RWPE2 (cell line): Measurements from ENCODE around the gene EME1.
A peak's percentile ranks its signal among the peaks of the same experiment; 100 is the strongest.

ENCODE experiments used
- ATAC-seq: fragments of 200-7000 bp; cut with Tn5 transposase; 3 replicates; pipeline ENCODE4 v1.9.1; 2021; ENCODE audit warnings: low read depth
- DNase-seq: peaks from one replicate; pipeline ENCODE4 v3.0.0-alpha.2; 2020; ENCODE audit warnings: low spot score
- H3K27ac ChIP-seq: fragments of 450-650 bp; 2 replicates; pipeline ENCODE4 v1.5.1; 2017; ENCODE audit warnings: mild to moderate bottlenecking; ENCODE audit not compliant: poor library complexity, severe bottlenecking
- H3K27me3 ChIP-seq: fragments of 250-450 bp; sonication (Bioruptor Pico); 2 replicates; pipeline ENCODE4 v1.5.1; 2021; ENCODE audit warnings: mild to moderate bottlenecking, moderate library complexity; ENCODE audit not compliant: insufficient read depth, poor library complexity, severe bottlenecking
- H3K36me3 ChIP-seq: fragments of 250-450 bp; sonication (Bioruptor Pico); 2 replicates; pipeline ENCODE4 v1.5.1; 2020; ENCODE audit warnings: low read depth, mild to moderate bottlenecking, moderate library complexity
- H3K4me1 ChIP-seq: fragments of 250-450 bp; sonication (Bioruptor Pico); 2 replicates; pipeline ENCODE4 v1.5.1; 2021; ENCODE audit warnings: mild to moderate bottlenecking, moderate library complexity; ENCODE audit not compliant: insufficient read depth, poor library complexity, severe bottlenecking
- H3K4me3 ChIP-seq: fragments of 250-450 bp; sonication (Bioruptor Pico); 2 replicates; pipeline ENCODE4 v1.5.1; 2021; ENCODE audit warnings: mild to moderate bottlenecking, moderate library complexity; ENCODE audit not compliant: severe bottlenecking
- H3K9me3 ChIP-seq: fragments of 250-450 bp; sonication (Bioruptor Pico); 2 replicates; pipeline ENCODE4 v1.5.1; 2021; ENCODE audit warnings: mild to moderate bottlenecking, moderate library complexity; ENCODE audit not compliant: severe bottlenecking
- TF ChIP-seq, protein P1 (sequence below): fragments of 450-650 bp; IDR thresholded peaks from one replicate; pipeline ENCODE4 v1.5.1; 2017; ENCODE audit warnings: mild to moderate bottlenecking, moderate library complexity; ENCODE audit not compliant: poor library complexity, severe bottlenecking

EME1 gene

DNA sequence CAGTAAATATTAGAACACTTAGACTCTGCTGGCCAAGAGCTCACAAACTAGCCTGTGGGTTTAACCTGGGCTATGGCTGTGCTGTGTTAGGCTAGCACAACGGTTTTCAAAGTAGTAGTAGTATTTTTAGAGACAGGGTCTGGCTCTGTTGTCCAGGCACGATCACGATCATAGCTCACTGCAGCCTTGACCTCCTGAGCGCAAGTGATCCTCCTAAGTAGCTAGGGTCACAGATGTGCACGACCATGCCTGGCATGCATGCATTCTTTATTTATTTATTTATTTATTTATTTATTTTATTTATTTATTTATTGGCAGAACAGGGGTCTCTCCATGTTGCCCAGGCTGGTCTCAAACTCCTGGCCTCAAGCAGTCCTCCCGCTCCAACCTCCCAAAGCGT is 10.4 kb upstream of the EME1 start:
- ATAC-seq (no peak), DNase-seq (no peak)
- no peak overlapping the region for H3K4me3 ChIP-seq
- H3K4me1 ChIP-seq, result no peaks in the 10 kb centered on the region
- TF ChIP-seq, protein P1, sequence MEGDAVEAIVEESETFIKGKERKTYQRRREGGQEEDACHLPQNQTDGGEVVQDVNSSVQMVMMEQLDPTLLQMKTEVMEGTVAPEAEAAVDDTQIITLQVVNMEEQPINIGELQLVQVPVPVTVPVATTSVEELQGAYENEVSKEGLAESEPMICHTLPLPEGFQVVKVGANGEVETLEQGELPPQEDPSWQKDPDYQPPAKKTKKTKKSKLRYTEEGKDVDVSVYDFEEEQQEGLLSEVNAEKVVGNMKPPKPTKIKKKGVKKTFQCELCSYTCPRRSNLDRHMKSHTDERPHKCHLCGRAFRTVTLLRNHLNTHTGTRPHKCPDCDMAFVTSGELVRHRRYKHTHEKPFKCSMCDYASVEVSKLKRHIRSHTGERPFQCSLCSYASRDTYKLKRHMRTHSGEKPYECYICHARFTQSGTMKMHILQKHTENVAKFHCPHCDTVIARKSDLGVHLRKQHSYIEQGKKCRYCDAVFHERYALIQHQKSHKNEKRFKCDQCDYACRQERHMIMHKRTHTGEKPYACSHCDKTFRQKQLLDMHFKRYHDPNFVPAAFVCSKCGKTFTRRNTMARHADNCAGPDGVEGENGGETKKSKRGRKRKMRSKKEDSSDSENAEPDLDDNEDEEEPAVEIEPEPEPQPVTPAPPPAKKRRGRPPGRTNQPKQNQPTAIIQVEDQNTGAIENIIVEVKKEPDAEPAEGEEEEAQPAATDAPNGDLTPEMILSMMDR, result no peak
- H3K27me3 ChIP-seq, result no peaks in the 10 kb centered on the region
- H3K36me3 ChIP-seq, result peaks cover 31% of the 10 kb centered on the region
- no peak overlapping the region for H3K27ac ChIP-seq
- H3K9me3 ChIP-seq, result no peaks in the 10 kb centered on the region

DNA sequence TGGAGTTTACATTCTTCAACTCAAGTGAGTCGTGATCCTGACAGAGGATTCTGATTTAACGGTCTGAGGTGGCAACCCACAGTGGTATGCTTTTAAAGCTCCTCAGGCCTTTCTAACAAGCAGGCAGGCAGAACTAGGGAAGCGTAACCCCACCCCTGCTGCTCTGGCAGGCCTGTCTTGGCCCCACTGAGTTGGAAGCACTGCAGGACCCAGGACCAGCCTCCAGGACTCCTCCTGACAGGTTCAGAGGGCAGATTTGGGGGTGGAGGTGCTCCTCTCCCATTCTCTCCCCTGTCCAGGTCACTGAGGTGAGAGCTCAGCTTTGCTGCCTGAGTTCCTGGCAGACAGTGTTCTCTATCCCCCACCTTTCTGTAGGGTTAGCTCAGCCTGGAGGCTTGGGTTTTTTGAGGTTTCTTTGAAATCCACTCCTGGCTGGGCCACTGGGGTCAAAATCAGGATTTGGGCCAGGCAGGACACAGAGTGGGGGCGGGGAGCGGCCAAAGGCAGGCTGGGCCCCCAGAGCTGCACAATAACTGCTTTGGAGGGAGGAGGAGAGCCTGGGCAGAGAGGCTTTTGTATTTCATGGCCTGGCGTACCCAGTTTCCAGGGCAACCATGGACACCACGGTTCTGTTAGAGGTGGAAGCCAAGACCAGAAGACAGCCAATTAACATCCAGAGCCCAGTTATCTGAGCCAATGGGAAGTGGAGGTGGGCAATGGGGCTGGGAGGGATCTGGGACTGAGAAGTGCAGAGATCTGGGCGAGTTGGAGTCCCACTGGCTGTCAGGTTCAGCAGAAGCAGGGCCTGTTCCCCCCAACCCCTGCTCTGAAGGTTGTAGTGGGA is 9.6 kb upstream of the EME1 start:
- TF ChIP-seq, protein P1, result no peak
- Histone ChIP-seq H3K9me3 (no peaks in the 10 kb centered on the region), H3K27ac (no peak overlapping the region), H3K36me3 (peaks cover 31% of the 10 kb centered on the region), H3K4me1 (no peaks in the 10 kb centered on the region), H3K27me3 (no peaks in the 10 kb centered on the region), H3K4me3 (no peak overlapping the region)
- DNase-seq, result no peak
- no peak for ATAC-seq

DNA sequence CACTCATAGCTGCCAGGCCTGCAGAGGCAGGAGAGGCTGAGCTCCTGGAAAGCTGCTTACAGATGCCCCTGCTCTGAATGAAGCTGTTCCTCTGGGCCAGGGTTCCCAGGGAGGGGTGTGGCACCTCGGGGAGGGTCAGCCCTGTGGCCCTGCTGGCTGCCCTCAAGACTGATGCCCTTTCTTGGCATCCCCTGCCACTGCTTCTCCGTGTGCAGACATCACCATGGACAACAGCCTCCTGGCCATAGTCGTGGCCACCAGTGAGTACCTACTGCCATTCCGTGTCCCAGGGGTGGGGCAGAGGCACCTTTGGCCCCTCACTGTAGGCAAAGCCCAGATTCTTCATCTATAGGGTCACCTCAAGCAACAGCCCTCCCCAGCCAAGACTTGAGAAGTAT is 9.0 kb upstream of the EME1 start:
- Histone ChIP-seq H3K27ac (no peak overlapping the region), H3K4me3 (no peak overlapping the region), H3K9me3 (no peaks in the 10 kb centered on the region), H3K4me1 (no peaks in the 10 kb centered on the region), H3K27me3 (no peaks in the 10 kb centered on the region), H3K36me3 (peaks cover 31% of the 10 kb centered on the region)
- DNase-seq, result no peak
- TF ChIP-seq, protein P1, result no peak
- ATAC-seq, result no peak

DNA sequence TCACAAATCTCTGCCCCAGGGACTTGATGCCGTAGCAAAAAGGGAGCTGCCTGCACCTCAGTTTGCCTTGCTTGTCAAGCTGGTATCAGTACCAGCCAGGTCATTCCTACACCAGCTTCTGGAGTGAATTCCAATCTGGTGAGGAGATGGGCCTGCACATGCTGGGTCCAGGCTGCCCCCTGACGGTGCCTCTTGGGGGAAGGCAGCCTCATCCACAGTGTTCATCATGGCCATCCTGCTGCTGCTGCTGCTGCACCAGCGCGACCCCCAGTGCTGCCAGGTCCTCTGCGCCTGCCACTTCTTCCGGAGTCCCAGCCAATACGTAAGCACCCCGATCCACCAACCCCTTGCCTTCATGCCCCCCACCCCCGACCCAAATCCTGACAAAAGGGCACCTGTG is 8.3 kb upstream of the EME1 start:
- H3K36me3 ChIP-seq, result peaks cover 34% of the 10 kb centered on the region
- ATAC-seq (peak; percentile 57), DNase-seq (no peak)
- no peak overlapping the region for H3K27ac ChIP-seq
- TF ChIP-seq, protein P1, result peak; percentile 9
- no peaks in the 10 kb centered on the region for H3K9me3 ChIP-seq
- no peaks in the 10 kb centered on the region for H3K4me1 ChIP-seq
- H3K27me3 ChIP-seq, result no peaks in the 10 kb centered on the region
- H3K4me3 ChIP-seq, result no peak overlapping the region

DNA sequence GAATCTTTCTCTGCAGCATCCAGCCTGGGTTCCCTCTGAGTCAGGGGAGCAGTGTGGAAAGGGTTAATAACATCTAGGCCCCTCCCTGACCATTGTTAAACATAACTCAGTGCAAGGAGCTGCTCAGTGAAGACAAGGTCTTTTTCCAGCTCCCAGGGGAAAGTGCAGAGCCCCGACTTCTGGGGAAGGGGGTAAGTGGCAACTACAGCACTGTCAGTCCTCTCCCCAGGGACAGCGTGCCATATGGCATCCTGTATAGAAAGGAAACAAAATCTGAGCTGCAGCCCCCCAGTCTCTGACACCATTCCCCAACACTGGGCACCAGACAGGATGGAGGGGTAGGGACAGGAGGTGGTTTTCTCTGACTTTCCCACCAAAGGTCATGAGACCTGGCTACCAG is 7.9 kb upstream of the EME1 start:
- DNase-seq, result no peak
- H3K27me3 ChIP-seq, result no peaks in the 10 kb centered on the region
- TF ChIP-seq, protein P1, result no peak
- no peak overlapping the region for H3K27ac ChIP-seq
- no peaks in the 10 kb centered on the region for H3K9me3 ChIP-seq
- no peak overlapping the region for H3K4me3 ChIP-seq
- H3K4me1 ChIP-seq, result no peaks in the 10 kb centered on the region
- H3K36me3 ChIP-seq, result peaks cover 34% of the 10 kb centered on the region
- no peak for ATAC-seq
